ENCODE data around the gene TCOF1.

- TF ChIP-seq CTCF (IDR thresholded peaks at IDR 0.05) (no peak), POLR2AphosphoS5 (IDR thresholded peaks at IDR 0.05) (no peak)
These were observed 10.9 kb upstream of the TCOF1 start for GRCh38 chr5:150346592-150346991.

Data from esophagus muscularis mucosa (tissue), 3 donors.